HG03354 (cell line): ENCODE results near the gene SRSF12.
"Not testable (repeated sequence)": the region's sequence is repeated elsewhere in the genome, so short reads cannot be mapped to it uniquely, and the experiment has no call there.

Source experiments
- ATAC-seq: cut with Tn5 transposase; IDR thresholded peaks from one replicate; pipeline ENCODE4 v1.9.1; 2021; ENCODE audit warnings: mild to moderate bottlenecking; ENCODE audit not compliant: unreplicated experiment, poor library complexity, severe bottlenecking

SRSF12 gene

DNA sequence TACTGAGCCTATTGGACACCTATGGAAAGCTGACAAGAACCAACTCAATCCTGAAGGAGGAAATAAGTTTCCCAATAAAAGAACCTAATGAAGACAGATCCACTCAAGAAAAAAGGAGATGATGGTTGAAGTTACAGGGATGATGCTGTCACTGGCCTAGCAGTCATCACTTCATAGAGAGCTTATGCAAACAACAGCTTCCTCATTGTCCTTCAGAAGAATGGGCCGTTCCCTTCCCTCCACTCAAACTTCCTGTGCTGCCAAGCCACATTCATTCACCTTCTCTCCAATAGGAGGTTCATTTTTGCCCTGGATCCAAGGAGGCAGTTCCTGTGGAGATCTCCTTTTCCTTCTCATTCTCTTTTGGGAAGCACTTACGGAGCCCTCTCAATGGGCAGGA, 14.2 kb upstream of the SRSF12 start:
- no peak for ATAC-seq

DNA sequence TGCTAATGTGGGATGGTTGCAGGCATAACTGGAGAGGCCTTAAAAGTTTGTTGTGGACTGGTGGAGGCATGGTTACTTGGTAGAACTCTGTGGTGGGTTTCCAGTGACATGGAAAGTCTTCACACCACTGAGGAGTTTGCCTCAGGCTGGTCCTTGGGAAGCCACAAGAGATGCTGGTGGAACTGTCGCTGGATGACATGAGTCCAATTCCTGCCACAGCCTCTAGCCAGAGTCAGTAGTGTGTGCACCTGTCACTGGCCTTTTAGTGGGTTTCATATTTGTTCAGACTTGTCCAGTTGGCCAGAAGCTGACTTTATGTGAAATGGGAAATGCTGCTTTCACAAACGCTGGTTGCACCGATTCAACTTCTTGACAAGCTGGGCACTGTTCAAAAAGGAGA, 13.7 kb upstream of the SRSF12 start:
- no peak for ATAC-seq

DNA sequence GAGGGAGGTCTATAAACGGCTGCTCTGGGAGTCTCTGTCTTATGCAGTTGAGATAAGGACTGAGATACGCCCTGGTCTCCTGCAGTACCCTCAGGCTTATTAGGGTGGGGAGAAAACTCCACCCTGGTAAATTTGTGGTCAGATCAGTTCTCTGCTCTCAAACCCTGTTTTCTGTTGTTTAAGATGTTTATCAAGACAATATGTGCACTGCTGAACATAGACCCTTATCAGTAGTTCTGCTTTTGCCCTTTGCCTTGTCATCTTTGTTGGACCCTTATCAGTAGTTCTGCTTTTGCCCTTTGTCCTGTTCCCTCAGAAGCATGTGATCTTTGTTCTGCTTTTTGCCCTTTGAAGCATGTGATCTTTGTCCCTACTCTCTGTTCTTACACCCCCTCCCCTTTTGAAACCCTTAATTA, 10.4 kb upstream of the SRSF12 start:
- not testable (repeated sequence) for ATAC-seq

DNA sequence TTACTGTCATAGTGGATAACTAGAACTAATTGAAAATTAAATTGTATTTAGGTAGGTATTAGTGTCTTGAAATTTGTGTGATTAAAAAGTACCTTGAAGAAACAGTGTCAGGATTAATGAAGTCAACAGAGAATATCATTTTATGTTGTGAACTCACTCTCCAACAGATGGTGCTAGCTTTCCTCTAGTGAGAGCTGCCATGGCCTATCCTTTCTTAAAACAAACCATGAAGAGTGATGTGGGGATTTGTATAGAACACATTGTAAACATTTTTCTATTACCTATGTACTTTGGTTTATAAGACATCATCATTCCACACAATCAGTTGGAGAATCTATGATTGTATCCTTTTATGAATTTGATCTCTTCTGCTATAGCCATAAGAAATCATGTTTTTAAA, 4.8 kb upstream of the SRSF12 start:
- ATAC-seq: no peak

DNA sequence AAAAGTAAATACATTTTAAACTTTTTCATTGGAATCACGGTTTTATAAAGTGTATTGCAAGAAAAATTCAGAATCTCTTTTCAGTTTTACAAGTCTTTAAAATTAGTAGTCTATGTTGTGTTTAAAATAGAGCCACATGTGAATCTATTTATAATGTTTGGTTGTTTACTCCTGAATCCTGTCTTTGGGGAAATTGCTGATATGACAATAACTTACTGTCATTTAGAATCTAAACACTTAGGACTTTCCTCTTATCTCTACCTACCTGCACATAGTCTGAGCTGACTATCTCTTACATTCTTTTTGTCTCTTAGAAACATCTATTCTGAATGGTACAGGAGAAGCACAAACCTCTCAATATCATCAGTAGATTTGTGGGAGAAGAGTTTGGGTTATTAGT, 4.1 kb upstream of the SRSF12 start:
- no peak for ATAC-seq

DNA sequence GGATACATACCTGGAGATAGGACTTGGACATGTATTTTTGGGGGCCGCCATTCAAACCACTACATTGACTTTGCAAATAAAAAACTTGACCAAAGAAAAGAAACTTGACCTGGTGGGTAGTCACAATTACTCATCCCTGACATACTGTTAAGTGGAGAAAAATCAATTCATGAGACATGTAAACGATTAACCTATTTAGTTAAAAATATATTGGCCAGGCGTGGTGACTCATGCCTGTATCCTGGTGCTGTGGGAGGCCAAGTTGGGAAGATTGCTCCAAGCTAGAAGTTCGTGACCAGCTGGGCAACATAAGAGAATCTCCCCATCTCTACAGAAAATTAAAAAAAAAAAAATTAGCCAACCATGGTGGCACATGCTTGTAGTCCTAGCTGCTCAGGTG, 2.5 kb upstream of the SRSF12 start:
- no peak for ATAC-seq

DNA sequence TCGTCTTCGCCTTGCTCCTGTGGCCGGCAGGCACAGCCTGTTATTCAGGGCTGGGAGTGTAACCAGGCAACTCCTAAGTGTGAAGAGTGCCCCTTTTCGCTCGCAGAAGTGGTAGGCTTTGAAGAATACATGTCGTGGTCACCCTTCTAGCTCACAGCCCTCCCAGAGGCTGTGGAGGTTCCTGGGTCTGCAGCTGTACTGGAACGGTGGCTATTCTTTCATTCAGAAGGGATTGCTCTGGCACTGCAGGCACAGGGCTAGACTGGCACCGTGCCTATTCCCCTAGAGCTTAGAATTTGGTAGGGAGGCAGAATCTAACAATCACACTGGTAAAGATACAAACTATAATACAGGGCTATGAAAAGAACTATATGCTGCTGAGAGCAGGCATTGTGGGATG, 1.1 kb upstream of the SRSF12 start:
- ATAC-seq: no peak

DNA sequence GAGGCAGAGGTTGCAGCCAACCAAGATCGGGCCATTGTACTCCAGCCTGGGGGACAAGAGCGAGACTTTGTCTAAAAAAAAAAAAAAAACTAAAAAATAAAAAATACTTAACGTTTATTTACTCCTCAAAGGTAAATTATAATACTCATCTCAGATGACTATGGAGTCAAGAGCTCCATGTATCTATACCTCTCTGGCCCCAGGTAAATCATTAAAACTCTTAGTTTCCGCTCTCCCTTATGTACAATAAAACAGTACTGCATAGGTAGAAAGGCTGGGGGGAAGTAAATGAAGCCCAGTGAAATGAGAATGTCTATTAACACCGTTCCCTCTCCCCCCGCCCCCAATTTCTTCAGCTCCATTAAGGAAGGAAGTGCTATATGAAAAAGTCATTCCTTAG, 1.2 kb downstream of the SRSF12 start:
- no peak for ATAC-seq

DNA sequence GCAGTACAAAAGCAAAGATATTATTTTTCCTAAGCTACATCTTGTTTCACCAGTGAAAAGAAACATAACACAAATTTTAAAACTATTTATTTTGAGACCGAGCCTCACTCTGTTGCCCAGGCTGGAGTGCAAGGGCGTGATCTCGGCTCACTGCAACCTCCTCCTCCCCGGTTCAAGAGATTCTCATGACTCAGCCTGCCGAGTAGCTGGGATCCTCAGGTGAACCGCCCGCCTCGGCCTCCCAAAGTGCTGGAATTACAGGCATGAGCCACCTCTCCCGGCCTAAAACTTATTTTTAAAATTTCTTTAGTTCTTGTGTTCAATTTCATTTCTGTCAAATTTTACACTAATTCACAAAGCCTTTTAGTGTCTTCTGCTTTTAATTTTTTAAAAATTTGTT, 5.9 kb downstream of the SRSF12 start:
- ATAC-seq: no peak

DNA sequence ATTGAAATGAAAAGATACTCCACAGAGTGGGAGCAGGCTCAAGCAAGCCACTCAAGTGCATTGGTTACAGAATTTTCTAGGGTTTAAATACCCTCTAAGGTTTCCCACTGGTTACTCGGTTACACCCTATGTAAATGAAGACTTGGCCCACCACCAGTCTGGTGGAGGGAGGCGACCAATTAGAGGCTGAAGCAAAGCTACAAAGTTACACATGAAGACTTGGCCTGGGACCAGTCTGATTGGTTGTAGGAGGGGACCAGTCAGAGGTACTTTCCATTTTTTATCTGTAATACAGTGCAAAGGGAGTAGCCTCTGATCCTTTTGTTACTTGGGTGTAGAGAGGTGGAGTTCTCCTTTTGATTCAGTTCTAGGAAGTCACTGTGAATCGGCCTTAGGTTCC, 7.6 kb downstream of the SRSF12 start:
- no peak for ATAC-seq

DNA sequence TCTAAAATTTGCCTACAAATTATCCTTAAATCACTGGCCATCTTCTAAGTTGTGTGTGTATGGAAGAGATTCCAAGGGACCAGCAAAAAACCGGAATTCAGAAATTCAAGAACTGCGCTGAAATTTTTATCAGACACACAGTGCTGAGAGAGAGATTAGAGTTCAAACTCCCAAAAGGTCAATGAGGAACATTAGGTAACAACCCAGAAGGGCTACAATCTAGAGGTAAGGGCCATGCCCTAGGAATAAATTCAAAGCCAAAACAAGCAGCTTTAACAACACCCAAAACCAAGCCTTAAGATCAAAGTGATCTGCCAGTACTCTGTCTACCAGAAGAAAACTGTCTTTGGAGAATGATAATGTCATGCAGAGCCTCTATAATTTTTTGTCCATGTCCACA, 17.8 kb downstream of the SRSF12 start:
- ATAC-seq: no peak

DNA sequence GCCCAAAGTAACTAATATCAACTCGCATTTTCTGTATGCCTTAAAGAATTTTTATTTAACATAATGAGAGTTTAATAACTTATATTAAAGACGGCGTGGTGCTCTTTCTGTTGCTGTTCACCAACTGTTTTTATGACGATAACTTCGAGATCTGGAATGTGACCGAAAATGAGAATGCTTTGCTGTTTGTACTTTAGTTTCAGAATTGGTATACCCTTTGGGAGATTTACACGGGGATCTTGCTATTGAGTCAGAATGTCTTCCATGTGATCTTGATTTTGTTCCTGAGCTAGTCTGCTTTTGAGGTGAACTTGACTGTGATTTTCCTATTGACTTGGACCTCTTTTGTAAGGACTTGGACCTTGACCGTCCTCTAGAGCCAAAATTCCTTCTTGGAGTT, 19.4 kb downstream of the SRSF12 start:
- ATAC-seq: no peak

DNA sequence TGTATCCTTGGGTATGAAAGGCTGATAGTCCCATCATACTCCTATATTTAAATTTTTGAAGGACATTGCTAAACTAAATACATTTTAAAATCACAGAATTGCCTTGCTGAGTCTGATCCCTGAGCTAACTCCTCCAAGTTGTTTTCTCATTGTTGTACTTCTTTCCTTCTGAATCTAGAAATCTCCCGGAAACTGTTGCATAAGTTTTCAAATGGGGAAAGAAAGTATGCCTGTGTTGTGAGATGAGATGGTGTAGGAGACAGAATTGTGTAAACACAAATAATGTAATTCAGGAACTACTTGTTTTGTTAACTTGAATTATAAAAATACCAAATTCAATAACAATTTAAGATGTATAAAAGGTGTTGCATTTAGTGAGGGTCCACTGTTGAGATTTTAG, 30.0 kb downstream of the SRSF12 start:
- ATAC-seq: no peak

DNA sequence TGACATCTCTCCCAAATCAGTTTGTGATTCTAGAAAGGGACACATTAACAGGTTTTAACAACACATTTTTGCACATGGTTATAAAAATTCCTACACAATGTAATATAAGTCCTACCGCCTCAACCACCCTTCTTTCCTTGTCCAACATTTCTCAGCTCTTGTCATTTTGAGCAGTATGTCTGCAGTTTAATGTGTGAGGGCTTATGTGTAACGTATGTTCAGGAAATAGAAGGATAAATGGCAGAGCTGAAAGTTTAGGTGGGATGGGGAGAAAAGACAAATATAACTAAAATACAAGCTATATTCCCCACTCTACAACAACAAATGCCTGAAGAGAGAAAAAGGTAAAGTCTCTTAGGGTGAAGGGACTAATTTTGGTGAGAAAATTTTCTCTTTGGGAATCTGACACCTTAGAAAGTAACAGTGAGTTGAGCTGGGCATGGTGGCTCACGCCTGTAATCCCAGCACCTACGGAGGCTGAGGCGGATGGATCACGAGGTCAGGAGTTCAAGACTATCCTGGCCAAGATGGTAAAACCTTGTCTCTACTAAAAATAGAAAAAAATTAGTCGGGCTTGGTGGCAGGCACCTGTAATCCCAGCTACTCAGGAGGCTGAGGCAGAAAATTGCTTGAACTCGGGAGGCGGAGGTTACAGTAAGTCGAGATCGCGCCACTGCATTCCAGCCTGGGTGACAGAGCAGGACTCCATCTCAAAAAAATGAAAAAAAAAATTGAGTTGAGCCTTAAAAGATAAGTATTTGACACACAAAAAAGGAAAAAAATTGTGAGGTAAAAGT, 32.3 kb downstream of the SRSF12 start:
- no peak for ATAC-seq

DNA sequence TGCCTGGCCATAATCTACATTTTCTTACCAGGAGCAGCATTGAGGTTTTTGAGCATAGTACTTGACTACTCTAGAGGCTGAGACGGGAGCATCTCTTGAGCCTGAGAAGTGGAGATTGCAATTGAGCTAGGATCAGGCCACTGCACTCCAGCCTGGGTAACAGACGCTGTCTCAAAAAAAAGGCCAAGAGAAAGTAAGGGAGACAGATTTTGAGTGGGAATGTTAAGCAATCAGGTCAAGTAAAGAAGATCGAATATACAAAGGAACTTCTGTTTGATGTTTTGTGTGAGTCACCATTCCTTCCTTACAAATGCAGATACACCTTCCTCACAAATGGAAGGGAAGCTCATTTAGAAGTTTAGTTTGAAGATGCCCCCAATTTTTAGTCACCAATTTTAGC, 32.9 kb downstream of the SRSF12 start:
- ATAC-seq: no peak

DNA sequence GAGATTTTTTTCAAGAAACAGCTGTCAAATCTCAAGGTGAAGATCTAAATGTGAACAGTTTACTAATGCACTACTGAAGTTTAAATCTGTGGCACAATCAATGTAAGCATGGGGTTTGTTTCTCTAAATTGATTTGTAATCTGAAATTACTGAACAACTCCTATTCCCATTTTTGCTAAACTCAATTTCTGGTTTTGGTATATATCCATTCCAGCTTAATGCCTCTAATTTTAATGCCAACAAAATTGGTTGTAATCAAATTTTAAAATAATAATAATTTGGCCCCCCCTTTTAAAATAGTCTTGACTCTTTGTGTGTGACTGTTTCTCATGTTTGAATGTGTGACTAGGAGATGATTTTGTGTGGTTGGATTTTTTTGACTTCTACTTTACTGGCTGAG, 33.3 kb downstream of the SRSF12 start:
- no peak for ATAC-seq

DNA sequence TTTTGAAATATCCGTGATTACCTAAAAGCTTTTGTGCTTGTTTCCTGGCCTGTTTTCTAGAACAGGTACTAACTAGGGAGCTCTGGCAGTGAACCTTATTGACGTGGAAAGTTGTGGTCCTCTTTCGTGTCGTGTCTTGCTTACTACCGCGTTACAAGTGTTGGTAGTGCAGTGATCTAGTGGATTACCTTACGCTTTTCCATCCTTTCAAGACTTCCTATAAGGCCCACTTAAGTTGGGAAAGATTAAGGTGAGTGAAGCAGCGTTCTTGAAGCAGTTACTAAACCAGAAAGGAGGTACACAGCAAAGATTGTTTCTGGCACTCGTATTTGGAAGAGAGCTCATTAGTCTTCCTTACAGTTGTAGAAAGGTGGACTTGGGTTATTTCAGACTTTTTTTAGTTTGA, 35.4 kb downstream of the SRSF12 start:
- no peak for ATAC-seq

DNA sequence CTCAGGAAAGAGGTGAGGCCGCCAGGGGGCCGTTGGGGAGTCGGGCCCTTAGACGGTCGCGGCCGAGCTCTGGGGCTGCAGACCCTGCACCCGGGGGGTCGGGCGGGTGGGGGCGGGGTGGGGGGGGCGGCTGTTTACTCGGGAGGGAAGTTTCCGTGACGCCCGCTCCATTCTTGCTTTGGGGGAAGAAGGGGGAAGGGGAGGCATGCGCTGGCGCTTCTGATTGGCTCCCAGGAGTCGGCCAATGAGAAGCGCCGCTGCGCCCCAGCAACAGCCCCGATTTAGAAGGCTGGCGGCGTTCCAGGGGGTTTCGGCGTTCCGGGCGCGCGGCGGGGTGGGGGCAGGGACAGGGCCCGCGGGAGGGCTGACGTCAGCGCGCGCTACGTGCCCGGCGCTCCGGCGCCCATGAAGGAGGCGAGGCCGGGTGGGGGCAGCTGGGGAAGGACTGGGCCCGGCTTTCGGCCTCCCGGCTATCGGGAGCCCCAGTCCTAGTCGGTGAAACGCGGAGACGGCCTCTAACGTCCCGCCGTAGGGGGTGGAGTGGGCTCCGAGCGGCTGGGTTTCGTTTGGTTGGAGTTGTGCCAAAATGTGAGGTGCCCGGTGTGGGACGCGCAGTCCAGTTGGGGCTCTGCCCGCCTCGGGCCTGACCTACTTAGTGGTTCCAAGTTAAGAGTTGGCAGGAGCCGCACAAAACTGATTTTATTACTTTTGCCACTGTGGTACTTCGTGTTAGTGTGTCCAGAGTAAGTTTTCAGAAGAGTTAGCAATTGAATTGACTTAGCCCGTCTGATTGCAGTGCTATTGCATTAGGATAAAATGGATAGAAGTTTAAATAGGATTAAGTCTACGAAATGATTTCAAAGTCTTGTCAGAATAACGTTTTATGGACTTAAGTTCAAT, 36.2 kb downstream of the SRSF12 start:
- peak; percentile 59 for ATAC-seq

DNA sequence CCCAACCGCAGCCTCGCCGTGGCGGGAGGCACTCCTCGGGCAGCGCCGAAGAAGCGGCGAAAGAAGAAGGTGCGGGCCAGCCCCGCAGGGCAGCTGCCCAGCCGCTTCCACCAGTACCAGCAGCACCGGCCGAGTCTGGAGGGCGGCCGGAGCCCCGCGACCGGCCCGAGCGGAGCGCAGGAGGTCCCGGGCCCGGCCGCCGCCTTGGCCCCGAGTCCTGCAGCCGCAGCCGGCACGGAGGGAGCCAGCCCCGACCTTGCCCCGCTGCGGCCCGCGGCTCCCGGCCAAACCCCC, 36.8 kb downstream of the SRSF12 start:
- ATAC-seq: peak; percentile 25

DNA sequence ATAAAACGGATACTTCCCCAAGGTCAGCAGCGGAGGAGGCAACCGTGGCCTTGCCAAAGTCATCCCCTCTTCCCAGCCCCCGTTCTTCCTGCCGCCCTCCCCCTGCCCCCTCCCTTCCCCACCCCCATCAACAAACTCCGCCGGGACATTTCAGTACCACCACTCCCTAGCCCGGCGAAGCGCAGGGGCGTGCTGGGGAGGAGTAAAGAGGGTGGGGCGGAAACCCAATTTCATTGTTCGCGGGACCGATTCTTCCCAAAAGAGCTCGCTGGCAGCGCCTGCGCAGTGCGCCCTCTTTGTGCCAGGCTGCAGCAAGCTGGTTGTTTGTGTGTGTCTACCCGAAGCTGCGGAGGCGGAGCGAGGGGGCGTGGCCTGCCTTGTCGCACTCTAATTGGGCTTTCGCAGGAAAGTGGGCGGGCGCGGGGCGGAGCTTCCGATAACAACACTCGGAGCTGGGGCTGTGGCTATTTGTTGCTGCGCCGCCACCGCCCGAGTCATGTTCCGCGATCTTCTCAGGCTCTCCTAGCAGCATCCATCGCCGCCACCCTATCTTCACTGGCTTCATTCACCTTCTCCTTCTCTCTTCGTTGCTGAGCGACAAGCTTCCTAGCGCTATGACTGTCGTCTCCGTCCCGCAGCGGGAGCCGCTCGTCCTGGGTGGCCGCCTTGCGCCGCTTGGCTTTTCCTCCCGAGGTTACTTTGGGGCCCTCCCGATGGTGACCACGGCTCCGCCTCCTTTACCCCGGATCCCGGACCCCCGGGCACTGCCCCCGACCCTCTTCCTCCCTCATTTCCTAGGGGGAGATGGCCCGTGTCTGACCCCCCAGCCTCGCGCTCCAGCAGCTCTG, 37.4 kb downstream of the SRSF12 start, which contains the start of gene PNRC1:
TSS of gene PNRC1 (plus strand) at position 471 of the 848 bp plus-strand sequence. CDS start at position 615, 144 bp downstream.
- ATAC-seq: peak; percentile 84
